RWPE2 (cell line): ENCODE measurements around the gene GRIP2.

ENCODE experiments used
- ATAC-seq: fragments of 200-7000 bp; cut with Tn5 transposase; 3 replicates; pipeline ENCODE4 v1.9.1; 2021; ENCODE audit warnings: low read depth
- DNase-seq: peaks from one replicate; pipeline ENCODE4 v3.0.0-alpha.2; 2020; ENCODE audit warnings: low spot score
- H3K27ac ChIP-seq: fragments of 450-650 bp; 2 replicates; pipeline ENCODE4 v1.5.1; 2017; ENCODE audit warnings: mild to moderate bottlenecking; ENCODE audit not compliant: poor library complexity, severe bottlenecking
- H3K27me3 ChIP-seq: fragments of 250-450 bp; sonication (Bioruptor Pico); 2 replicates; pipeline ENCODE4 v1.5.1; 2021; ENCODE audit warnings: mild to moderate bottlenecking, moderate library complexity; ENCODE audit not compliant: insufficient read depth, poor library complexity, severe bottlenecking
- H3K36me3 ChIP-seq: fragments of 250-450 bp; sonication (Bioruptor Pico); 2 replicates; pipeline ENCODE4 v1.5.1; 2020; ENCODE audit warnings: low read depth, mild to moderate bottlenecking, moderate library complexity
- H3K4me1 ChIP-seq: fragments of 250-450 bp; sonication (Bioruptor Pico); 2 replicates; pipeline ENCODE4 v1.5.1; 2021; ENCODE audit warnings: mild to moderate bottlenecking, moderate library complexity; ENCODE audit not compliant: insufficient read depth, poor library complexity, severe bottlenecking
- H3K4me3 ChIP-seq: fragments of 250-450 bp; sonication (Bioruptor Pico); 2 replicates; pipeline ENCODE4 v1.5.1; 2021; ENCODE audit warnings: mild to moderate bottlenecking, moderate library complexity; ENCODE audit not compliant: severe bottlenecking
- H3K9me3 ChIP-seq: fragments of 250-450 bp; sonication (Bioruptor Pico); 2 replicates; pipeline ENCODE4 v1.5.1; 2021; ENCODE audit warnings: mild to moderate bottlenecking, moderate library complexity; ENCODE audit not compliant: severe bottlenecking
- TF ChIP-seq, protein P1 (sequence below): fragments of 450-650 bp; IDR thresholded peaks from one replicate; pipeline ENCODE4 v1.5.1; 2017; ENCODE audit warnings: mild to moderate bottlenecking, moderate library complexity; ENCODE audit not compliant: poor library complexity, severe bottlenecking

Gene GRIP2

DNA sequence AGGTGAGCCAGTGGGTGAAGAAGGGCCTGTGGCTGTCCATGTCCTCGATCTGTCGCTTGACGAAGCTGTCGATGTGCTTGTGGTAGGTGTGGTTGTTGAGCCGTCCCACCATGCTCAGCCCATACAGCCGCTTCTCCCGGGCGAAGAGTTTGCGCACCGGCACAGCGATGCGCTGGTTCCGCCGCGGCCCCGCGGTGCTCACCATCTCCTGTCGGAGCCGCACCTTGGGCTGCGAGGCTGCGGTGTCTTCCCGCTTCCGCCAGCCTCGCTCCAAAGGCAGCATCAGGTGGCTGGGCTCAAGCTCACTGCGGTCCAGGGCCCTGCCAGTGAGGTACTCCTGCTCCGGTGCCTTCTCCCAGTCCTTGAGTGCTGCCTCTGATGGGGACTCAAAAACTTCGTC is 34.0 kb upstream of the GRIP2 start:
- no peak overlapping the region for H3K4me3 ChIP-seq
- H3K4me1 ChIP-seq, result no peaks in the 10 kb centered on the region
- DNase-seq, result no peak
- H3K27ac ChIP-seq, result no peak overlapping the region
- no peak for ATAC-seq
- no peaks in the 10 kb centered on the region for H3K27me3 ChIP-seq
- H3K9me3 ChIP-seq, result no peaks in the 10 kb centered on the region
- no peaks in the 10 kb centered on the region for H3K36me3 ChIP-seq
- TF ChIP-seq, protein P1, sequence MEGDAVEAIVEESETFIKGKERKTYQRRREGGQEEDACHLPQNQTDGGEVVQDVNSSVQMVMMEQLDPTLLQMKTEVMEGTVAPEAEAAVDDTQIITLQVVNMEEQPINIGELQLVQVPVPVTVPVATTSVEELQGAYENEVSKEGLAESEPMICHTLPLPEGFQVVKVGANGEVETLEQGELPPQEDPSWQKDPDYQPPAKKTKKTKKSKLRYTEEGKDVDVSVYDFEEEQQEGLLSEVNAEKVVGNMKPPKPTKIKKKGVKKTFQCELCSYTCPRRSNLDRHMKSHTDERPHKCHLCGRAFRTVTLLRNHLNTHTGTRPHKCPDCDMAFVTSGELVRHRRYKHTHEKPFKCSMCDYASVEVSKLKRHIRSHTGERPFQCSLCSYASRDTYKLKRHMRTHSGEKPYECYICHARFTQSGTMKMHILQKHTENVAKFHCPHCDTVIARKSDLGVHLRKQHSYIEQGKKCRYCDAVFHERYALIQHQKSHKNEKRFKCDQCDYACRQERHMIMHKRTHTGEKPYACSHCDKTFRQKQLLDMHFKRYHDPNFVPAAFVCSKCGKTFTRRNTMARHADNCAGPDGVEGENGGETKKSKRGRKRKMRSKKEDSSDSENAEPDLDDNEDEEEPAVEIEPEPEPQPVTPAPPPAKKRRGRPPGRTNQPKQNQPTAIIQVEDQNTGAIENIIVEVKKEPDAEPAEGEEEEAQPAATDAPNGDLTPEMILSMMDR, result no peak

DNA sequence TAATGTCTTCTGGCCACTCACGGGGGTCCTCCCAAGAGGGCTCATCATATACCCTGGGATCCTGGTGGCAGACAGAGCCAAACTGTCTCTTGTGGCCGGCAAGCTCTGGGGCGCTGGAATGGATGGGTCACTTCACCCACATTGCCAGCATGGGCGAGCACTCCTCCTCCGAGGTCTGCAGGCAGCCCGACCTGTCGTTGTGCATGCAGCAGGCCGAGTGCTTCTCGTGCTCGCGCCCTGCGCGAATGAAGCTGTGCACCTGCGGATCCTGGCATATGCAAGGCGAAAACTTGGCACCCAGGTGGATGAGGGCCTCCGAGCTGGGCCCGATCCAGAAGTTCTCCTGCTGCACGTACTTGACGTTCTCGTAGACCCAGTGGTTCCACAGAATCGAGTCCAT is 33.6 kb upstream of the GRIP2 start:
- DNase-seq (no peak), ATAC-seq (no peak)
- TF ChIP-seq, protein P1, result no peak
- no peaks in the 10 kb centered on the region for H3K9me3 ChIP-seq
- H3K4me1 ChIP-seq, result no peaks in the 10 kb centered on the region
- no peak overlapping the region for H3K27ac ChIP-seq
- H3K27me3 ChIP-seq, result no peaks in the 10 kb centered on the region
- H3K36me3 ChIP-seq, result no peaks in the 10 kb centered on the region
- H3K4me3 ChIP-seq, result no peak overlapping the region

DNA sequence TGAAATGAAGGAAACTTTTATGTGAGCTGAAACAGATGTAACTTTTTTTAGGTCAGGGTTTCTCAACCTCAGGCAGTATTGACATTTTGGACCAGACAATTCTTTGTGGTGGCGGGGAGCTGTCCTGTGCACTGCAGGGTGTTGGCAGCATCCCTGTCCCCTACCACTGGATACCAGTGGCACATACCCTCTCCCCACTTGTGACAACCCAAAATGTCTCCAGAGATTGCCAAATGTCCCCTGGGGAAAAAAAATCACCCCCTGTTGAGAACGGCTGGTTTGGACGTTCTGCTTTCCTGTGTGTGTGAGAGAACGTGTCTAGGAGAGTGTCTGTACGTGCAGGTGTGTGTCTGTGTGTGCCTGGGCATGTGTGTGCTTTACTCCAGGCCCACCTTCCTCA is 30.7 kb upstream of the GRIP2 start:
- Histone ChIP-seq H3K4me3 (no peak overlapping the region), H3K27me3 (no peaks in the 10 kb centered on the region), H3K27ac (no peak overlapping the region), H3K9me3 (no peaks in the 10 kb centered on the region), H3K4me1 (no peaks in the 10 kb centered on the region), H3K36me3 (no peaks in the 10 kb centered on the region)
- TF ChIP-seq, protein P1, result no peak
- DNase-seq (no peak), ATAC-seq (no peak)

DNA sequence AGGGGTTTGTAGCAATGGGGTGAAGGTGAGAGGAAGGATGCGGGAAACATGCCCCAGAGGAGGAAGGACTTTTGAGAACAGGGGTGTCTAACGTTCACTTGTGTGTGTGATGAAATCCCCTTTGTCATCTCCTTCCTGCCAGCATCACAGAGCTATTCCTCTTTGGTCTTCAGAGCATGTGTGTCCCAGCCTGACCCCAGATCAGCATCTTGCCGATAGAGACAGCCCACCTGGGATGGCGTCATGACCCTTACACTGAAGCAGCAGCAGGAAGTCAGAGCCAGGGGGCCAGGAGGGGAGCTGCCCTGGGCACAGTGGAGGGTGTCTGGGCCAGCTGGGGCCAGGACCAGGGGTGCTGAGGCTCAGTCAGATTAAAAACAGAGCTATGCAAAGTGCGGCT is 29.9 kb upstream of the GRIP2 start:
- ATAC-seq (no peak), DNase-seq (no peak)
- TF ChIP-seq, protein P1, result no peak
- Histone ChIP-seq H3K36me3 (no peaks in the 10 kb centered on the region), H3K27me3 (no peaks in the 10 kb centered on the region), H3K27ac (no peak overlapping the region), H3K9me3 (no peaks in the 10 kb centered on the region), H3K4me1 (no peaks in the 10 kb centered on the region), H3K4me3 (no peak overlapping the region)

DNA sequence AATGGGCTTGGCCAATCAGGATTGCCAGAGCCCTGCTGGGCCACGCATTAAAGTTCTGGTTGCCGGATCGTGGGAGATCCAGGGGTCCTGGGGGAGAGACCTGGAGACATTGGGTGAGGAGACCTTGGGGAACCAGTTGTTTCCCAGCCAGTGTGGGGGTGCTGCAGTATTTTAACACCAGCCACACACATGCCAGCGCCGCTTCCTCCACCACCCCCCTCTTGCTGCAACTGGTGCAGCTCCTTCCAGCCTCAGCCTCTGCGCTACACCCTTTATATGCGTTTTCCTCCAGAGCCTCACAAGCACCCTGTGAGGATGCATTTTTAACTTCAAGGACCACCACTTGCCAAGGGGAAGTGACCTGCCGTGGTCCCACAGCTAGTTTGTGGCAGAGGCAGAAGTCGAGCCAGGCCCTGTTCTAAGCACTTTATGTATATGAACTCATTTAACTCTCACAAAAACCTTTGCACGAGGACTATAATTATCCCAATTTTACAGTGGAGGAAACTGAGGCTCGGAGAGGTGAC is 29.4 kb upstream of the GRIP2 start:
- DNase-seq (no peak), ATAC-seq (no peak)
- Histone ChIP-seq H3K27ac (no peak overlapping the region), H3K36me3 (no peaks in the 10 kb centered on the region), H3K4me1 (no peaks in the 10 kb centered on the region), H3K27me3 (no peaks in the 10 kb centered on the region), H3K9me3 (no peaks in the 10 kb centered on the region), H3K4me3 (no peak overlapping the region)
- TF ChIP-seq, protein P1, result no peak
